Measurements from ENCODE around the gene PIP5K1C.

Gene PIP5K1C

GRCh38 chr19:3687774-3688706 is 12.2 kb downstream of the PIP5K1C start:
- DNase-seq (ENCODE audit: extremely low read depth, low read depth): no peak
- no peak for TF ChIP-seq CTCF (IDR thresholded peaks at IDR 0.05; ENCODE audit: low read depth, low read length, missing control alignments)
- H3K4me3 ChIP-seq (replicated peaks; ENCODE audit: low read depth, low read length): no peak overlapping the region

GRCh38 chr19:3687393-3687773 is 12.9 kb downstream of the PIP5K1C start:
- no peak for DNase-seq (ENCODE audit: extremely low read depth, low read depth)

DNA sequence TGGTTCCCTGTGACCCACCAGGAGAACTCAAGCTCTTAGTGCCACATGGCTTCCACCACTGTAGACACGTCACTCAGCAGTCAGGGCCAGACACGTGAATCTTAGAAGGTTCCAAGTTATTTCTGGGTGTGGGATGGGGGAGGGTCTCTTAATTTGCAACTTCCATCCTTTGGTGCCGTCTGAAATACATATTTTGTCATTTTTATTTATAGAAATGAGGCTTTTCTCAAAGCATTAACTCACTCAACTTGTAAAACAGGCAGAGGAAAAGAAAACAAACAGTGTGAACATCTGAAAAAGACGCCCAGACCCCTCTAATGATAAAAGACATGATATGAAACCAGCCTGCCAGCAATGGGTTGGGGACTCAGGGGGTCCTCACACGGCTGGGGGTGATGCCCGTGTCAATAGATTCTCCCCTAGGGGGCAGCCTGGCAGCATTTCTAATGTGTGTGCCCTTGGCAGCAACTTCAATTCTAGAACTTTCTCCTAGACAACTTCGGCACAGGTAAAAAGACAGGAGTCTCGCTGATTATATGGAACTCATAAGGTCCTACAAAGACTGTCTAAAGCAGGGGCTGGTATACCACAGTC is 15.4 kb downstream of the PIP5K1C start:
- DNase-seq (ENCODE audit: extremely low read depth, low read depth): no peak
- H3K4me3 ChIP-seq (replicated peaks; ENCODE audit: low read depth, low read length): no peak overlapping the region
- TF ChIP-seq CTCF (IDR thresholded peaks at IDR 0.05; ENCODE audit: low read depth, low read length, missing control alignments): no peak

More at GRCh38 chr19:3687393-3687773, 12.9 kb downstream of the PIP5K1C start:
- no peak overlapping the region for H3K4me3 ChIP-seq (replicated peaks; ENCODE audit: low read depth, low read length)
- no peak for TF ChIP-seq CTCF (IDR thresholded peaks at IDR 0.05; ENCODE audit: low read depth, low read length, missing control alignments)

GRCh38 chr19:3684054-3684816 is 16.0 kb downstream of the PIP5K1C start:
- DNase-seq (ENCODE audit: extremely low read depth, low read depth): no peak
- no peak for TF ChIP-seq CTCF (IDR thresholded peaks at IDR 0.05; ENCODE audit: low read depth, low read length, missing control alignments)
- H3K4me3 ChIP-seq (replicated peaks; ENCODE audit: low read depth, low read length): no peak overlapping the region

GRCh38 chr19:3683405-3684053 is 16.7 kb downstream of the PIP5K1C start:
- DNase-seq (ENCODE audit: extremely low read depth, low read depth): no peak
- H3K4me3 ChIP-seq (replicated peaks; ENCODE audit: low read depth, low read length): no peak overlapping the region

More at GRCh38 chr19:3683405-3684053, 16.7 kb downstream of the PIP5K1C start:
- TF ChIP-seq CTCF (IDR thresholded peaks at IDR 0.05; ENCODE audit: low read depth, low read length, missing control alignments): no peak

Measured in HFF-Myc (cell line).